HK-2 (cell line): ENCODE results near the gene MAP3K1.
A peak's percentile ranks its signal among the peaks of the same experiment; 100 is the strongest.

ENCODE experiments used
- DNase-seq: peaks from one replicate; pipeline ENCODE4 v3.0.0-alpha.2; 2018; ENCODE audit not compliant: unreplicated experiment

The MAP3K1 gene

DNA sequence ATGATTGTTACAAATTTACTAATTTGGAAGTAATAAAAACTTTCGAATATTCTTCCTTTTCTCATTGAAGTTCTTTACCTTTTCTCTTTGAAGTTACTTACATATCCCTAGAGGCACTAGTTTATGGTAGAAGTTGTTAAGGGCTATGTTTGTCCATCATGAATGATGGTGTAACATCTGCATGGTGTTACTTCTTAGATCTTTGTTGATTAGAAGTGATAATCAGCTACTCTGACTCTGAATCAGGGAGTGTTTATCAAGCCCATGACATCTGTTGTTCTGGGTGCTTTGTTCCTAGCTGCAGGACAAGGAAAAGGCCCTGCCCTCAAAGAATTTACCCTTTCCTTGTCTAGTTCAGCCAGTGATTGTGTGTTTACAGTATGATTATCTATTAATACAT is 32.9 kb downstream of the MAP3K1 start:
- no peak for DNase-seq

DNA sequence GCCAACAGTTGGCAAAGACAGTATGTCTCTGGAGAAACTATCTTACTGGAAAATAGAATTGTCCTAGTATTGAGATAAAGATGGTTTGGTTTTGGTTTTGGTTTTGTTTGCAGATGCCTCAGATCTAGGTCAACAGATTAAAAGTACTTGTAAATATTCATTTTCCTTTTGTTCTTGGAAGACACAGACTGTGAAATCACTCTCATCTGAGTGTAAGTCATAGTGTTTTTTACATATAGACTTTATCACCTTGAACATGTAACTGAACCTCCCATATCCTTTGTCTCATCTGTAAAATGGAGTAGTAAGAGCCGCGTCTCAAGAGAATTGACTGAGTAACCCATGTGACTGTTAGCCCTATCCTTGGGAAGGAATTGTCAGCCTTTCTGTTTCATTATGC is 34.3 kb downstream of the MAP3K1 start:
- no peak for DNase-seq

GRCh38 chr5:56850423-56850822 is 35.1 kb downstream of the MAP3K1 start:
- DNase-seq, result no peak

DNA sequence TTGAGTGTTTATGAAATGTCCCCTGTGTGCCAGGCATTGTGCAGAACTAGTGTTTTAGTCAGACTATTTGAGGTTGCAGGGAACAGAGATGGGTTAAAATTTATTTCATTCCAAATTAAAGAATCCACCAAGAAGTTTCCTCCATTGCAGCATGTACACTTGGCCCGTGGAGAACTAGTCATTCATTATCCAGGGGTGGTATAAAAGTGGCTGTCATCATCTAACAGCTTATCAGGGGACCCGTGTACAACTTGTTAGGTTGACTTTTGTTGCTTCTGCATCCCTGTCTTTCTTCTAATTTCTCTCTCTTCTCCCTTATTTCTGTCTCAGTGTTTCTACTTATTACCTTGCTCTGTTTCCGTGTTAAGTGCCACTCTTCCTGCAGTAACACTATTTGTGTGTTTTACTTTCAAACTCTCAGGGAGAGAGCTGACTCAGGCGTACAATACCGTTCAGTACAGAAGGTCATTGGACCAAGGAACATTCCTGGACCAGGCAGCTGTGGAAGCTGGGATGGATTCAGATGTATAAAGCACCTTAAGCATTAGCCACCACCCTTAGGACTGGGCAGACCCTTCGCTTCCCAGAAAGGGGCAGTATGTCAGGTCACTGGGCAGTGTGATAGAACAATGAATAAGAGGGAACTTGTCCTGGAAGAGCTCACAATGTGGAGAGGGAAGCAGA is 36.1 kb downstream of the MAP3K1 start:
- peak; percentile 6 for DNase-seq

DNA sequence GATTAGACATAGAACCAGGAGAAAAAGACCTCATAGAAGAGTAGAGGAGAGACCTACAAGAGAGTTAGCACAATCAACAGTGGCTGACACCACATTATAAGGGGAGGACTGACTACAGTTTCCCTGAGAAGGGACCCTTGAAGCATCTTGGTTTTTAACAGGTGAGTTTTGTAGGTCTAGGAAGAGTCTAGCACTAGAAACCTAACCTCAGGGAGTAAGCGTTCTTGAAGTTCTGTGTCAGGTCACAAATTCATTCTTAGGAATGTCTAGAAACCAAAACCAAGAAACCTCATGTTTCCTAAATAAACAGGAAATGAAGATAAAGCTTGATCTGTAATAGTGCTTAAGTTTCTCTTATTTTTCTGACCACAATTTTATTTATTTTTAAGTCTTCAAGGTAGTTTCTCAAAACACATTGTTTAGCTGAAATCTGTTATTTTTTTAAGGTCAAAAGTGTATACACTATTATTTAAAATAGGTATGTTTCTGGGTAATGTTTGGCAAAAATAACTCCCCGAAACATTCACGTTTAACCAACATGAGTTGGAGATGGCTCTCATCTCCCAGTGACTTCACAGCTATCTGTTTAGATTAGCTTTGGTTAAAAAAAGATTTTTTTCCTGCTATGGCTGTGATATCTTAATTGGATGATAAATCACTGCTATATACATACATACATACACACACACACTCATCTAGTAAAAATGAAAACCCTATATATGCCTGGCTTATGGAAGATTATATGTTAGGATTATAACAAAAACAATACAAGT is 37.1 kb downstream of the MAP3K1 start:
- DNase-seq, result no peak

DNA sequence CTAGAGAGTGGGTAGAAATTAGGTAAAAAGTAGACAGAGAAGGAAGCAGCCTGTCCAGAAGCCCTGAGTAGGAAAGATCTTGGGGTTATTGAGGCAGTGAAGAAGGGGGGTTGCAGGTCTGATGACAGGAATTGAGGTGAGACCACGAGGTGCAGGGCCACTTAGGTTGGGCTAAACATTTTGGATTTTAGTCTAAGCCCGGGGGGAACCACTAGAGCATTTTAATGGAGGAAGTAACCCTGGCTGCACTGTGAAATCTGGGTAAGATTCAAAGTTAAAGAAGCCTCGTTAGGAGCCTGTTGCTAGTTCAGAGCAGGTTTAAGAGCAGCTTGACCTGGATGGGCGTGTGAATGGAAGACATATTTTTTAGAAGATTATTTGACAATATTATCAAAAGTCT is 38.3 kb downstream of the MAP3K1 start:
- DNase-seq, result no peak

DNA sequence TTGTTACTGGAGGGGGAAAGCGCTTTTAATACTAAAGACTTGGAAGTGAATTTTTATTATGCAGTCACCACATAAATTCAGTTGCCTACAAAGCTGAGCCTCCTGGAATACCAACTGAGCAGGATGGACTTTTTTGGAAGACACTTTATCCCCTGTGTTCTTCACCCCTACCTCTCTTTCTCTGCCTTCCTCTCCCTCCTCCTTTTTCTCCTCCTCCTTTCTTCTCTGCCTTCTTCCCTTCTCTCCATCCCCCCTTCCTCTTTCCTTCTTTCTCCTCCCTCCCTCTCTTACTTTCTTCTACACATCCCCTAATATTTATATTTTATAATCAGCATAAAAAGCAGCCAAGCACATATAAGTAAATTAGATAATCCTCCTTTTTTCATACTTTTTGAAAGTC is 39.6 kb downstream of the MAP3K1 start:
- no peak for DNase-seq

DNA sequence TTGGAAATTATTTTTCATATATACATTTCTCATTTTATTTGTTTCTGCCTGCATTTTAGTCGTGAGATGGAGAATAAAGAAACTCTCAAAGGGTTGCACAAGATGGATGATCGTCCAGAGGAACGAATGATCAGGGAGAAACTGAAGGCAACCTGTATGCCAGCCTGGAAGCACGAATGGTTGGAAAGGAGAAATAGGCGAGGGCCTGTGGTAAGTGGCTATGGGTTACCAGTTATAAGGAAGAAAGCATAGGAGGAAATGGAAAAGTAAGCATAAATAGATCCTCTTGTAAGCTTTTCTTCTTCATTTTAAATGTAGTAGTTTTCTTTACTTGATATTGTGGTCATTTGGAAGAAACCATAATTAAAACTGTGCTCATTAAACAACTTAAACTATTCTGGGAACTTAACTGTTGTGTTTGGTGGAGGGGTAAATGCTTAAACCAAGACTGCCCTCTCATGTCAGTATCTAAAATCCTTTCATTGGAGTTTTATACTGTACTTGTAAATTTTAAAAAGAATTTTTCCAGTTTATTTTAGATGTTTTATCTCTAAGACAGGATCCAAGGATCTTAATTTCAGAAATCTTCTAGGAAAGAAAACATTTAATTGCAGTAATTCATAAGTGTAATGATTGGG is 41.3 kb downstream of the MAP3K1 start:
- DNase-seq, result no peak

DNA sequence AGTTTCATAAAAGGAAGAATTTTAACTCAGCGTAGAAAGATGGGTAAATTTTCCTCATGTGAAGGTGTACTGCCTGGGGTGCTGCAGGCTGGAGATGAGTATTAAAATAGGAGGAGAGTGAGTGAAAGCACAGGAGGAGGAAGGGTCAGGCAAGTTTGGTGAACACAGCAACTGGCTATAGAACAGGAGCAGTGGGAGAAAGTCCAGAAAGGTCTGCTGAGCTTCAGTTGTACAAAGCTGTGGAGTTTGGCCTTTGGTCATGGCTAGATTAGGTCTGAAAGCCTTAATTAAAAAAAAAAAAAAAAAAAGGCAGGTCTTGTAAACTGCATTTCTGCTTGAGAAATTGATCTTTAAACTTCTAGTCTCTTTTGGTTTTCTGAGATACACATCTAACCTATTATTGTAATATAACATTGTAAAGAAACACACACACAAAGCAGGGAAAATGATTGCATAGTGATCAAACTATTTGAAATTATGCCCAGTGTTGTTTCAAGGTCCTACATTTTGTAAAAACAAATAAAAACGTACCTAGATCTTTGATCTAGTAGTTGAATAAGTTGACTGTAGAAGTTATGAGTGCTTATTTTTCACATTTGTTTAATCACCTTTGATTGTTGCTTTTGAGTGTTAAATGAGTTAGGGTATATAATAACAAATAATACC is 43.6 kb downstream of the MAP3K1 start:
- no peak for DNase-seq

GRCh38 chr5:56861893-56862485 is 46.6 kb downstream of the MAP3K1 start:
- no peak for DNase-seq

DNA sequence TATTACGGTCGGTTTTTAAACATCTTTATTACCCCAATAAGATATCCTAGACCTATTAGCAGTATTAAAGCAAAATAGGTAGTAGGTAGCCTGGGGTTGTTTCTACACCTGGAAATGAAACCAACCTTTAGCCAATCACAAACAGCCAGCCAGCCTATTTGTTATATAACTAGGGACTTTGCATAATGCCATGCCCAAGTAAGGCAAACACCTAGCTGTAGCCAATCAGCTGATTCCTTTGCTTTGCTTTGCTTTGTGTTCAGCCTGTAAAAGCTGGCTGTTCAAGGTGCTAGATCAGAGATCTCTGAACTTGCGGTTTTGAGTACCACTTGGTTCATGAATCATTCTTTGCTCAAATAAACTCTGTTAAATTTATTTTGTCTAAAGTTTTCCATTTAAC is 47.6 kb downstream of the MAP3K1 start:
- DNase-seq, result no peak

DNA sequence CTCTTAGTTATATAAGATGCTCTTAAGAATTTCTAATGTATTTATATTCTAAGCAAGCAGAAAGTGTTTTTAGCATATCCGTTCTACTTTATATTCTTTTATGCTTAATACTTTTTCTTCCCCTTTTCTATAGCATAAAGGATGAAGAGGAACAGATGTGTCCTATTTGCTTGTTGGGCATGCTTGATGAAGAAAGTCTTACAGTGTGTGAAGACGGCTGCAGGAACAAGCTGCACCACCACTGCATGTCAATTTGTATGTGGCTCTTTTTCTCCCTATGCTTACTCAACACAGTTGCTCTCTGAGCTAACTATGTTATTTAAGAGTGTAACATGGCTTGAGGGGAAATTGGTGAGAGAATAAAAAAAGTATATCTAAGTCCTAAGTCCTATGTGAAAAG is 56.4 kb downstream of the MAP3K1 start:
- DNase-seq, result no peak

GRCh38 chr5:56873056-56873455 is 57.7 kb downstream of the MAP3K1 start:
- DNase-seq, result no peak

DNA sequence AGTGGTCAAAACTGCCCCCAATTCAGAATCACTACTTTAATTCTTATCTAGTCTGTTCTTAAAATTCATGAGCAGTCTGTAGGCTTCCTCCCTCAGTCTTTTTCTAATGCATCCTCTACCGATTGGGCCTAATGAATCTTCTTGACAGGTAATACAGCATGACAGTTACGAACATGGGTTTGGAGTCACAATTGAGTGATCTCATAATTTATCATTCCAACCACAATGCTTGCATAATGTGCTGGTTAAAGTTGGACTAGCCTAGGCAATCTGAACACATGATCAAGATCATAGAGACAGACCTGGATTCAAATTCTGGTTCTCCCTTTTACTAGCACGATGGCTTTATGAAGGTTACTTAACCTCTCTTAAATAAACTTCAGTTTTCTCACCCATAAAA is 61.0 kb downstream of the MAP3K1 start:
- DNase-seq, result no peak

DNA sequence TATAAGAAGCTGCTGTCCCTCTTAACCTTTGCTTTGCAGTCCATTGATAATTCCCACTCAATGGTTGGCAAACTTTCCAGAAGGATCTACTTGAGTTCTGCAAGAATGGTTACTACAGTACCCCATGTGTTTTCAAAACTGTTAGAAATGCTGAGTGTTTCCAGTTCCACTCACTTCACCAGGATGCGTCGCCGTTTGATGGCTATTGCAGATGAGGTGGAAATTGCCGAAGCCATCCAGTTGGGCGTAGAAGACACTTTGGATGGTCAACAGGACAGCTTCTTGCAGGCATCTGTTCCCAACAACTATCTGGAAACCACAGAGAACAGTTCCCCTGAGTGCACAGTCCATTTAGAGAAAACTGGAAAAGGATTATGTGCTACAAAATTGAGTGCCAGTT is 66.2 kb downstream of the MAP3K1 start:
- no peak for DNase-seq

GRCh38 chr5:56893251-56893951 is 78.1 kb downstream of the MAP3K1 start:
- DNase-seq, result no peak

DNA sequence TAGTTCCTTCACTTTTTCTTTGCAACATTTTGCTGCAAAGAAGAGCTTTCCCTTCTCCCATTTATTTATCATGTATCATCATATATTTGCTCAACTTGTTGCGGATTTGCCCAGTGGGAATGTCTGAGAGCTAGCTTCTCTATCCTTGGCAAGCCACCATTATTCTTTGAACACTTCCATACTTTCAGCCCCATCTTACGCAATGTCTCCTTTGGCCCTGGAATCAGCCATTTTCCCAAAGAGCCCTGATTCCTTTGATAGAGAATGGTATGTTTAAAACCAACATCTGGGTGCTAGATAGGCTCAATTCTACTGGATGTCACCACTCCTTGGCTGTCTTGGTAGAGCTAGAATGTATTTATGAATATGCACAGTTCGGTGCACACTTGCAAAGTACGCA is 81.4 kb downstream of the MAP3K1 start:
- no peak for DNase-seq

GRCh38 chr5:56898213-56898612 is 82.9 kb downstream of the MAP3K1 start:
- no peak for DNase-seq

- DNase-seq, result no peak
Observed at GRCh38 chr5:56900395-56900794, 85.0 kb downstream of the MAP3K1 start.

GRCh38 chr5:56900858-56901578 is 85.7 kb downstream of the MAP3K1 start:
- peak; percentile 16 for DNase-seq

DNA sequence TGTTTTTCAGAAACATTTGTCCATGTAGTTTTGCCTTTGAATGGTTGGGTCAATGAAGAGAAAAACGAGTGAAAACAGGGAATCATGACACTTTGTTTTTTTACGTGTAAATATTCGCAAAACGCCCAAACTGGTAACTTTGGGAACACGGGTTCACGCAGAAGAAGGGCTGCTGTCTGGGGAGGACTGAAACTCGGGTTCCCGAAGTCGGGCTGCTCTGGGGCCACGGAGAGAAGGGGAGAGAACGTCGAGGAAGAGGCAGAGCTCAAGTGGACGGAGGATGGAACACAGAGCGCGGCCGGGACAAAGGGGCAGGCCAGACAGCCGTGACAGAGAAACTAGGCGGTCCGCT is 93.6 kb downstream of the MAP3K1 start:
- DNase-seq, result no peak
